Measurements from ENCODE around the gene SH3RF1.

- TF ChIP-seq JUND (IDR thresholded peaks at IDR 0.05; ENCODE audit: low read length) (no peak), POLR2AphosphoS5 (IDR thresholded peaks at IDR 0.05; ENCODE audit: low read depth, low read length) (no peak), EP300 (IDR thresholded peaks at IDR 0.05; ENCODE audit: borderline replicate concordance in 1 of 2, low read depth in 2 of 2, low read length in 2 of 2) (no peak), HDAC6 (IDR thresholded peaks at IDR 0.05; ENCODE audit: low read depth, low read length) (no peak), CEBPB (IDR thresholded peaks at IDR 0.05; ENCODE audit: low read depth, low read length) (no peak), CTCF (IDR thresholded peaks at IDR 0.05; ENCODE audit: control extremely low read depth in 1 of 3, insufficient read depth in 1 of 3, low read depth in 1 of 3, low read length in 3 of 3) (no peak), SP1 (IDR thresholded peaks at IDR 0.05; ENCODE audit: low read depth, low read length) (no peak), FOSL1 (IDR thresholded peaks at IDR 0.05; ENCODE audit: insufficient read depth, low read depth, low read length) (no peak), SIN3A (conservative IDR thresholded peaks at IDR 0.05 in 1 of 2, IDR thresholded peaks at IDR 0.05 in 1 of 2; ENCODE audit: low read depth in 1 of 2, low read length in 2 of 2) (no peak), POLR2A (IDR thresholded peaks at IDR 0.05; ENCODE audit: control extremely low read depth in 1 of 2, low read depth in 2 of 2, low read length in 2 of 2) (no peak), ATF3 (IDR thresholded peaks at IDR 0.05; ENCODE audit: insufficient read depth, low read depth, low read length) (no peak), HDAC2 (IDR thresholded peaks at IDR 0.05; ENCODE audit: borderline replicate concordance in 1 of 2, low read depth in 2 of 2, low read length in 2 of 2) (no peak), USF2 (IDR thresholded peaks at IDR 0.05; ENCODE audit: low read length) (no peak), ZNF274 (IDR thresholded peaks at IDR 0.05; ENCODE audit: borderline replicate concordance, extremely low read depth, low read length) (no peak)
Observed at GRCh38 chr4:169154121-169154520, 116.6 kb downstream of the SH3RF1 start.
